Ureter (tissue), 1 donor: ENCODE measurements around the gene SMG9. TPM values are rescaled to one million over a fixed set of nuclear protein-coding genes. Genes with fewer than 3 reads are reported as not detected.

Experiments used
- DNase-seq: peaks from one replicate; pipeline ENCODE4 v3.0.0-alpha.2; 2020; ENCODE audit warnings: low spot score
- total RNA-seq: library from RNA; stranded (reverse); gene quantifications from one replicate; pipeline ENCODE4 v1.2.4, GENCODE V29; 2023
- donor health status: DM: yes; HTN: yes; CAD: no.

The SMG9 gene
- total RNA-seq, 1 donor from 2014 or later = 60.6 TPM

GRCh38 chr19:43725468-43725867 lies 29.3 kb downstream of the SMG9 start:
- DNase-seq = no peak

GRCh38 chr19:43724896-43725295 lies 29.9 kb downstream of the SMG9 start:
- DNase-seq = no peak

GRCh38 chr19:43723588-43723987 lies 31.2 kb downstream of the SMG9 start:
- no peak for DNase-seq

GRCh38 chr19:43721469-43722048 lies 33.2 kb downstream of the SMG9 start:
- DNase-seq = no peak

DNA sequence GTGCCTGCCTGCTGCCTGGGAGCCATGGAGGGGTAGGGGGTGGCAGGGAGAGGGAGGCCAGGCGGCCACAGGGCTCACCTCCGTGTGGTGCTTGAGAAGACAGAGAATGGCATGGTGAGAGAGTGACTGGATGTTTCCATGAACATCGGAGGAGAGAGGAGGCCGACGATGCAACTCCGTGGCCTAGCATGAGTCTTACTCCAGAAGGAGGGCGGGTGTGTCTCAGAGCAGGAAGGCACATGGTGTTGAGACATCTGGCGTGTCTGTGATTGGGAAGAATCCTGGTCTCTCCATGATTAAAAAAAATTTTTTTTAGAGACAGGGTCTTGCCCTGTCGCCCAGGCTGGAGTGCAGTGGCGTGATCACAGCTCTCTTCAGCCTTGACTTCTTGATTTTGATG lies 33.8 kb downstream of the SMG9 start:
- no peak for DNase-seq

DNA sequence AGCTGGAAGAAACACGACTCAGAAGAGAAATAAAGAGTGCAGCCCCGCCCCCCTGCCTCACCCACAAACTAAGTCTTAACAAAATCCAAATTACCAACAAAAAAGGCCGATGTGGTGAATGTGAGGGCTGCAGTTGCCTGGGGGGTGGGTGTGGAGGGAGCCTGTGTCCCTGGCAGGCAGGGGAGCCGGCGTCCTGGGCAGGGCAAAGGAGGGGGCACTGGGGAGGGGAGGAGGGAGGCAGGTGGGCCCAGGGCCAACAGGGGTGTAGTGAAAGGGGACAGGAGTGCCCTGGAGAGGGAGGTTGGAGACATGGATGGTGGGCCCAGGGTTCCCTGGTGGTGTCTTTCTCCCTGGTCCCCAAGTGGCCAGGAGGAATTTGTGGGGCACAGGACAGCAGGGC lies 34.8 kb downstream of the SMG9 start:
- no peak for DNase-seq

GRCh38 chr19:43719378-43719868 lies 35.3 kb downstream of the SMG9 start:
- no peak for DNase-seq

DNA sequence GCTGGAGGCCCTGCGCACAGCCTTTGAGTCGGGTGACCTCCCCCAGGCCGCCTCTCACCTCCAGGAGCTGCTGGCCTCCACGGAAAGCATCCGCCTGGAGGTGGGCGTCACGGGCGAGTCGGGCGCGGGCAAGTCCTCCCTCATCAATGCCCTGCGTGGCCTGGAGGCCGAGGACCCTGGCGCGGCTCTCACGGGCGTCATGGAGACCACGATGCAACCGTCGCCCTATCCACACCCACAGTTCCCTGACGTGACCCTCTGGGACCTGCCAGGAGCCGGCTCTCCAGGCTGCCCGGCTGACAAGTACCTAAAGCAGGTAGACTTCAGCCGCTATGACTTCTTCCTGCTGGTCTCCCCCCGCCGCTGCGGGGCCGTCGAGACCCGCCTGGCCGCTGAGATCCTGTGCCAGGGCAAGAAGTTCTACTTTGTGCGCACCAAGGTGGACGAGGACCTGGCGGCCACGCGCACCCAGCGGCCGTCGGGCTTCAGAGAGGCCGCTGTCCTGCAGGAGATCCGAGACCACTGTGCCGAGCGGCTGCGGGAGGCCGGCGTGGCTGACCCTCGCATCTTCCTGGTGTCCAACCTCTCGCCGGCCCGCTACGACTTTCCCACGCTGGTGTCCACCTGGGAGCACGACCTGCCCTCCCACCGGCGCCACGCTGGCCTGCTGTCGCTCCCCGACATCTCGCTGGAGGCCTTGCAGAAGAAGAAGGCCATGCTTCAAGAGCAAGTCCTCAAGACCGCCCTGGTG lies 36.0 kb downstream of the SMG9 start:
- DNase-seq = no peak

- no peak for DNase-seq
Measured at GRCh38 chr19:43715776-43716175, 39.0 kb downstream of the SMG9 start, which contains the start of gene IRGC. Gene IRGC (plus strand): TSS chr19:43716076. CDS start chr19:43718559, 2,483 bp downstream.

DNA sequence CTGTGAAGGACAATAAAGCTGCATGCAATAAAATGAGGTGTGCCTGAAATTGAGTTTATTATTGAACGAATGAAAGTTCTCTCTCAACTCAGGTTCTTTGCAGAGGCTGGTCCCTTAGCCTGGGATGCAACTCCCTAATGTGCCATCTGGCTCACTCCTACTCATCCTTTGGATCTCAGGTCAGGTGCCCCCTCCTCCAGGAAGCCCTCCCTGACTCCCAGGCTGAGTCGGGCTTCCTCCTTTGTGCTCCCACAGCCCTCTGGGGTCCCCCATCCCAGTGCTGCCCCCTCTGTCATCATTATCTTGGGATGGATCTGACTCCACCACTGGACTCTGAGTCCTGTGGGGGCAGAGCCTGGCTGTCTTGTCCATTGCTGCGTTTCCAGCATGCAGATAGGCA lies 41.6 kb downstream of the SMG9 start:
- DNase-seq = no peak

DNA sequence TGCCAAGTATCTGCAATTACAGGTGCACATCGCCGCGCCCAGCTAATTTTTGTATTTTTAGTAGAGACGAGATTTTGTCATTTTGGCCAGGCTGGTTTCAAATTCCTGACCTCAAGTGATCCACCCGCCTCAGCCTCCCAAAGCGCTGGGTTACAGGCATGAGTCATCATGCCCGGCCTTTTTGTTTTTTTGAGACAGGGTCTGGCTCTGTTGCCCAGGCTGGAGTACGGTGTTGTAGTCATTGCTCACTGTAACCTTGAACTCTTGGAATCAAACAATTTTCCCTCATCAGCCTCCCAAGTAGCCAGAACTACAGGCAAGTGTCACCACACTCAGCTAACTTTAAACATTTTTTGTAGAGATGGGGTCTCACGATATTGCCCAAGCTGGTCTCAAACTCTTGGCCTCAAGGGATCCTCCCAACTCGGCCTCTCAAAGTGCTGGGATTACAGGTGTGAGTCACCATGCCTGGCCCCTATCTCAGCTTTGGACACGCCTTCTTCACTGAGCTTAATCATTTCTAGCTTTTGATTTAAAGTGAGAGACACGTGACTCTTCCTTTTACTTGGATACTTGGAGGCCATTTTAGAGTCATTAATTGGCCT lies 42.9 kb downstream of the SMG9 start:
- DNase-seq = no peak

DNA sequence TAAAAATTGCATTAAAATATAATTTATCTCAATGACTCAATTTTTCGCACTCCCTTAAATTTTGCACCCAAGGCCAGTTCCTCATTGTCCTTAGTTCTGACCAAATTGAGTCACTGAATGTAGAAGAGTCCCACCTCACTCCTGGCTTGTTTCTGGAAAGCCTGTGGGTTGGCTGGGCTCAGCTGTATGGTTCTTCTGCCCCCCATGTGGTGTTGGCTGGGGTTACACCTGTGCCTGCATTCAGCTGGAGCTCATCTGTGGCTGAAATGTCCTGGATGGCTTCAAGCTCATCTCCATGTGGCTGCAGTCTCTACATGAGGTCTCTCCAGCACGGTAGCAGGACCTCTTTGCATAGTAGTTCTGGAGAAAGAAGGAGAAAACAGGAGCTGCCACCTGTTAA lies 46.0 kb downstream of the SMG9 start:
- DNase-seq = no peak

DNA sequence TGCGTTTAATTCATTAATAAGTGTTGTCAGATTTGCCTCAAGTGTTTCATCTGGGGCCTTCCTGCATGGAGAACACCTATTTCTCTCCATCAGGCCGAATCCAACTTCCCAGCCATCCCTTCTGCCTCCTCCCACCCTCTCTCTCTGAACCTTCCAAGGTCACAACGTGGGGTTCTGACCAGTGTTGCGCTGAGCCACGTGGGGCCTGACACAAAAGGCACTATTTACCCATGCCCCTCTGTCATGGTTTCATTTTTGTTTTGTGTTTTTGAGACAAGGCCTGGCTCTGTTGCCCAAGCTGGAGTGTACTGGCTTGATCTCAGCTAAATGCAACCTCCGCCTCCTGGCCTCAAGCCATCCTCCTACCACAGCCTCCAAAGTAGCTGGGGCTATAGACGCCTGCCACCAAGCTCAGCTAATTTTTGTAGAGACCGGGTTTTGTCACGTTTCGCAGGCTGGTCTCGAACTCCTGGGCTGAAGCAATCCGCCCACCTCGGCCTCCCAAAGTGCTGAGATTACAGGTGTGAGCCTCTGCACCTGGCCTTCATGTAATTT lies 47.5 kb downstream of the SMG9 start:
- DNase-seq = no peak

GRCh38 chr19:43705729-43706128 lies 49.0 kb downstream of the SMG9 start:
- DNase-seq = no peak

- no peak for DNase-seq
Measured at GRCh38 chr19:43704002-43704705, 50.6 kb downstream of the SMG9 start.

- DNase-seq = peak; percentile 58
Measured at GRCh38 chr19:43700395-43701000, 54.3 kb downstream of the SMG9 start.

- DNase-seq = no peak
Measured at GRCh38 chr19:43699506-43700394, 55.0 kb downstream of the SMG9 start.

- no peak for DNase-seq
Measured at GRCh38 chr19:43697295-43697694, 57.5 kb downstream of the SMG9 start.

GRCh38 chr19:43695985-43696704 lies 58.6 kb downstream of the SMG9 start:
- DNase-seq = no peak

- DNase-seq = no peak
Measured at GRCh38 chr19:43694553-43694952, 60.2 kb downstream of the SMG9 start.
